SK-N-SH (cell line): Measurements from ENCODE around the gene AKIP1. TPM values are rescaled to one million over a fixed set of nuclear protein-coding genes. Genes with fewer than 3 reads are reported as not detected.
A peak's percentile ranks its signal among the peaks of the same experiment; 100 is the strongest.

Experiments
- CTCF ChIA-PET: fragments of 300-600, 350-600 bp; formaldehyde crosslinking; extraction: SDS; loops from one replicate; lab custom pipeline; 2021; lab: Yijun Ruan, JAX
- POLR2A ChIA-PET: fragments of 350-600 bp; sonication (Branson Sonifier 250); formaldehyde crosslinking; extraction: SDS; loops from one replicate; lab custom pipeline; 2020; ENCODE audit warnings: antibody characterized with exemption, inconsistent platforms; lab: Yijun Ruan, JAX
- DNase-seq: peaks from one replicate; pipeline ENCODE4 v3.0.0; 2012
- H2AFZ ChIP-seq: fragments of 200-600 bp; sonication (generic); 2 replicates; pipeline ENCODE4 v1.8.1; 2016; ENCODE audit warnings: antibody characterized with exemption, mild to moderate bottlenecking, low read depth
- H3F3A ChIP-seq: fragments of 200-600 bp; sonication (generic); replicated peaks from 2 replicates; pipeline ENCODE3; 2016; ENCODE audit warnings: antibody characterized with exemption, mild to moderate bottlenecking; ENCODE audit not compliant: insufficient read depth
- H3K27ac ChIP-seq, 2 experiments: fragments of 200-500 bp in 1 of 2; fragments of 200-600 bp in 1 of 2; sonication (Bioruptor generic) in 1 of 2; sonication (generic), shearing (Covaris generic) in 1 of 2; 2 replicates each; pipeline versions ENCODE4 v1.5.1 to v1.6.1; 2014 to 2016; ENCODE audit warnings: low read depth in 2 of 2, inconsistent platforms in 1 of 2, low read length in 1 of 2, mild to moderate bottlenecking in 1 of 2, mixed read lengths in 1 of 2
- H3K27me3 ChIP-seq: fragments of 200-600 bp; sonication (generic), shearing (Covaris generic); 2 replicates; pipeline ENCODE4 v1.6.1; 2016; ENCODE audit warnings: mixed run types; ENCODE audit not compliant: insufficient read depth
- H3K36me3 ChIP-seq, 2 experiments: fragments of 200-500 bp in 1 of 2; fragments of 200-600 bp in 1 of 2; sonication (Bioruptor generic) in 1 of 2; sonication (generic) in 1 of 2; replicated peaks in 1 of 2; 2 replicates each; pipeline versions ENCODE3 to v1.5.1; 2014 to 2016; ENCODE audit warnings: low read length in 1 of 2, mild to moderate bottlenecking in 1 of 2; ENCODE audit not compliant: insufficient read depth in 2 of 2, control insufficient read depth in 1 of 2
- H3K4me1 ChIP-seq, 2 experiments: fragments of 200-500 bp in 1 of 2; fragments of 200-600 bp in 1 of 2; sonication (Bioruptor generic) in 1 of 2; sonication (generic), shearing (Covaris generic) in 1 of 2; 2 replicates each; pipeline versions ENCODE4 v1.5.1 to v1.6.1; 2014 to 2016; ENCODE audit warnings: low read depth in 1 of 2, low read length in 1 of 2, mixed run types in 1 of 2; ENCODE audit not compliant: insufficient read depth in 2 of 2, control insufficient read depth in 1 of 2
- H3K4me2 ChIP-seq: fragments of 200-600 bp; sonication (generic), shearing (Covaris generic); 2 replicates; pipeline ENCODE4 v1.6.1; 2017; ENCODE audit warnings: mixed run types
- H3K4me3 ChIP-seq, 2 experiments: fragments of 200-500 bp in 1 of 2; fragments of 200-600 bp in 1 of 2; sonication (Bioruptor generic) in 1 of 2; sonication (generic), shearing (Covaris generic) in 1 of 2; 2 replicates each; pipeline versions ENCODE4 v1.5.1 to v1.8.1; 2014 to 2016; ENCODE audit warnings: low read depth in 2 of 2, inconsistent platforms in 1 of 2, low read length in 1 of 2, mild to moderate bottlenecking in 1 of 2, mixed read lengths in 1 of 2, moderate library complexity in 1 of 2
- H3K79me2 ChIP-seq: fragments of 200-600 bp; sonication (generic); 2 replicates; pipeline ENCODE4 v1.8.1; 2017; ENCODE audit warnings: mild to moderate bottlenecking; ENCODE audit not compliant: insufficient read depth
- H3K9ac ChIP-seq: fragments of 200-600 bp; sonication (generic); 2 replicates; pipeline ENCODE4 v1.6.1; 2017; ENCODE audit warnings: mixed run types
- H3K9me2 ChIP-seq: fragments of 200-600 bp; sonication (generic); 2 replicates; pipeline ENCODE4 v1.6.1; 2017; ENCODE audit warnings: mixed run types
- H3K9me3 ChIP-seq: fragments of 200-600 bp; sonication (generic); 2 replicates; pipeline ENCODE4 v1.6.1; 2017; ENCODE audit warnings: mixed run types, mild to moderate bottlenecking, moderate library complexity
- H4K20me1 ChIP-seq: fragments of 200-600 bp; sonication (generic); 2 replicates; pipeline ENCODE4 v1.6.1; 2017; ENCODE audit warnings: mild to moderate bottlenecking, mixed run types; ENCODE audit not compliant: insufficient read depth
- CHD2 ChIP-seq: fragments of 150-350 bp; IDR thresholded peaks from 2 replicates; pipeline ENCODE4 v1.6.1; 2018; ENCODE audit warnings: low read length; ENCODE audit not compliant: partially characterized antibody
- ELF1 ChIP-seq: IDR thresholded peaks from 2 replicates; pipeline ENCODE4 v1.4.0; 2012
- EP300 ChIP-seq, 2 experiments: IDR thresholded peaks; 2 replicates each; pipeline versions ENCODE4 v1.4.0 to v1.6.1; 2012; ENCODE audit warnings: borderline replicate concordance in 1 of 2, low read depth in 1 of 2, low read length in 1 of 2
- FOSL2 ChIP-seq: IDR thresholded peaks from 2 replicates; pipeline ENCODE4 v1.4.0; 2012; ENCODE audit warnings: low read depth, mild to moderate bottlenecking, moderate library complexity, borderline replicate concordance
- GATA2 ChIP-seq: sonication (generic); formaldehyde crosslinking; IDR thresholded peaks from 2 replicates; pipeline ENCODE4 v1.5.0; 2020; ENCODE audit warnings: mild to moderate bottlenecking, missing genetic modification reagents
- JUND ChIP-seq: IDR thresholded peaks from 2 replicates; pipeline ENCODE4 v1.4.0; 2012
- NFIC ChIP-seq: IDR thresholded peaks from 2 replicates; pipeline ENCODE4 v1.4.0; 2012; ENCODE audit warnings: borderline replicate concordance
- RAD21 ChIP-seq: IDR thresholded peaks from 2 replicates; pipeline ENCODE4 v1.6.1; 2012; ENCODE audit warnings: mild to moderate bottlenecking, low read length
- RCOR1 ChIP-seq: fragments of 150-350 bp; IDR thresholded peaks from 2 replicates; pipeline ENCODE4 v1.6.1; 2017; ENCODE audit warnings: antibody characterized with exemption, low read length
- RFX5 ChIP-seq: IDR thresholded peaks from 2 replicates; pipeline ENCODE4 v1.6.1; 2012; ENCODE audit warnings: mild to moderate bottlenecking, improper control_type of control experiment, low read length
- SIN3A ChIP-seq: IDR thresholded peaks from 2 replicates; pipeline ENCODE4 v1.6.1; 2012; ENCODE audit warnings: low read depth, mild to moderate bottlenecking, low read length, moderate library complexity, borderline replicate concordance
- TEAD4 ChIP-seq: IDR thresholded peaks from 2 replicates; pipeline ENCODE4 v1.4.0; 2012; ENCODE audit warnings: mild to moderate bottlenecking, borderline replicate concordance; ENCODE audit not compliant: insufficient read depth
- YY1 ChIP-seq: IDR thresholded peaks from 2 replicates; pipeline ENCODE4 v1.4.0; 2012; ENCODE audit warnings: low read depth, mild to moderate bottlenecking
- WGBS: methylation state at CpG from one replicate; pipeline ENCODE4 v1.1.6; 2017; ENCODE audit warnings: low lambda C conversion rate; 5-methylcytosine and 5-hydroxymethylcytosine counted together
- polyA plus RNA-seq, 3 experiments: library from polyadenylated mRNA; depleted of rRNA; stranded (reverse); fragments of >200 nt; gene quantifications; 2 replicates each; pipeline ENCODE4 v1.2.3, GENCODE V29; 2012
- TF ChIP-seq, protein P1 (sequence below): IDR thresholded peaks from 2 replicates; pipeline ENCODE4 v1.4.0; 2012; ENCODE audit warnings: low read depth
- TF ChIP-seq, protein P2 (sequence below): fragments of 150-350 bp; IDR thresholded peaks from 2 replicates; pipeline ENCODE4 v1.6.1; 2017; ENCODE audit warnings: antibody characterized with exemption, low read length, low read depth, borderline replicate concordance
- TF ChIP-seq, protein P3 (sequence below): IDR thresholded peaks from 2 replicates; pipeline ENCODE4 v1.6.1; 2012; ENCODE audit warnings: mild to moderate bottlenecking, low read depth, low read length, moderate library complexity
- TF ChIP-seq, protein P4 (sequence below): fragments of 200-600 bp; sonication (generic); IDR thresholded peaks from 2 replicates; pipeline ENCODE4 v1.6.1; 2017; ENCODE audit warnings: antibody characterized with exemption, mild to moderate bottlenecking, moderate library complexity

Gene AKIP1
- polyA plus RNA-seq, 1 of the 3 experiments (the other 2 are of a cell fraction) = 47.9 TPM

DNA sequence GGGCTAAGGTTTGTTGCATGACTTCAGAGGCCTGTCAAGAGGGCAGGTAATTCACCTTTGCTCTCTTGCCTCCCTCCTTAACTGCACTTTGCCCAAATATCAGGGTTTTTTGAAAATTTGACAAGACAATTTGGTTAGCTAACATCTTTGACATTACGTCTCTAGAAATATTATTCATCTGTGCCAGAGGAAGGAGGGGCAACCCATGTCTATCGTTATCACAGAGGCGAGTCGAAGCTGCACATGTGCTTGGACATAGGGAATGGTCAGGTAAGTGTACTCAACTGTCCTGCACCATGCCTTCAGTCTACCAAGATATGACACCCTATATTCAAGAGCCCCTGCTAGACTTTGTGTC is 3.7 kb downstream of the AKIP1 start:
- WGBS = 68% methylated on average over 4 of the region's 4 CpGs
- Histone ChIP-seq H3K9me2 (no peaks in the 10 kb centered on the region), H3K9ac (no peak overlapping the region), H3K79me2 (peaks cover 44% of the 10 kb centered on the region), H4K20me1 (peaks cover 5% of the 10 kb centered on the region; the same call in 1 of the 2 replicates), H3K4me1 (peaks cover 21 to 27% of the 10 kb centered on the region in 2 experiments), H3F3A (peaks cover 29% of the 10 kb centered on the region), H3K9me3 (no peaks in the 10 kb centered on the region), H3K27ac (no peak overlapping the region; a peak in 1 of 4 replicates), H3K36me3 (peaks cover 35% of the 10 kb centered on the region in 2 experiments), H3K27me3 (no peaks in the 10 kb centered on the region), H3K4me2 (peak overlapping the region; percentile 72), H2AFZ (no peak overlapping the region), H3K4me3 (peak overlapping the region in 1 of 2 experiments; percentile 24; a peak in 1 of 4 replicates)
- no peak for DNase-seq
- TF ChIP-seq CHD2 = no peak
- ChIA-PET POLR2A (interaction anchor here (0.7 kb wide), 1 partner anchor 255 kb away, joined by 3 read pairs; no protein-coding TSS in a partner anchor), CTCF (interaction anchor here (0.5 to 2.6 kb wide), 25 partner anchors 9 to 473 kb away, joined by 3 to 32 read pairs (median 5); partner anchors contain the start of genes ASCL3, NRIP3 and TMEM9B)

DNA sequence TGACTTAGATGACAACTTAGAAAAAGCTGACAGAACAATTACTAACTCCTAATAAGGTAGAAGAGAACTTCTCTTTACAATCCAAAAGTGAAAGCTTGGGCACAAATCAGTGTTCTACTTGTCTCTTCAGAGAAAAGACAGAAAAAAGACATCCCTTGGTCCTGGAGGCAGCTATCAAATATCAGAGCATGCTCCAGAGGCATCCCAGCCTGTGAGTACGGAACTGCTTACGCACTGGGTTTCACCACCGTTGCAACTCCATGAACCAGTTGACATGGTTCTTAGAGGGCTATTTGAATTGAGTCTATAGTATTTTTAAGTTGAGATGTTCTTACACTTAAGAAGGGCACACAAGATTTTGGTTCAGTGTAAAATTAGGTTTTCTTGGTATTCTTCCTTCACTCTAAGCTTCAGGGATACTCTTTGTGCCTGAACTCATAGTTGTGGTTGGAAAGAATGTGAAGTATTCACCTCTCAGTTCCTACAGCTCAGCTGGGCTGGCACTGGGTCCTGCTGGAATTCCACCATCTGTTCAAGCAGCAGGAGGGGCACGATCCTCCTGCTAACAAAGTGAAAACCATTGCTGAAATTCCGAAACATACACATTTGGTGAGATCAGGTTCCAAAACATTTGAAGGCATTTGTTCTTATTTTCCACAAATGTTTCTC is 6.3 kb downstream of the AKIP1 start:
- H3K27ac ChIP-seq = peak overlapping the region; percentile 61 to 74
- WGBS = 48% methylated on average over 5 of the region's 5 CpGs
- peaks cover 29% of the 10 kb centered on the region for H3F3A ChIP-seq
- H4K20me1 ChIP-seq = peaks cover 5% of the 10 kb centered on the region; the same call in 1 of the 2 replicates
- POLR2A ChIA-PET = no interaction called here
- DNase-seq = no peak
- H3K27me3 ChIP-seq = no peaks in the 10 kb centered on the region
- peaks cover 16 to 20% of the 10 kb centered on the region in 2 experiments for H3K4me1 ChIP-seq
- H3K36me3 ChIP-seq = peaks cover 54 to 60% of the 10 kb centered on the region in 2 experiments
- peak overlapping the region; percentile 40; the same call in 1 of the 2 replicates for H3K4me2 ChIP-seq
- H3K9me3 ChIP-seq = no peaks in the 10 kb centered on the region
- CTCF ChIA-PET = interaction anchor here (2.7 kb wide), 1 partner anchor 42 kb away, joined by 10 read pairs; no protein-coding TSS in a partner anchor
- no peak overlapping the region for H2AFZ ChIP-seq
- H3K9me2 ChIP-seq = no peaks in the 10 kb centered on the region
- H3K79me2 ChIP-seq = peaks cover 33% of the 10 kb centered on the region
- no peak overlapping the region; the same call in 1 of the 2 replicates for H3K9ac ChIP-seq
- no peak overlapping the region for H3K4me3 ChIP-seq
- no peak for TF ChIP-seq RFX5
- no peak for TF ChIP-seq FOSL2
- peak in 1 of 2 experiments; percentile 57; a peak in 1 of 4 replicates for TF ChIP-seq EP300 (IDR thresholded peaks at IDR 0.05; ENCODE audit: borderline replicate concordance in 1 of 2, low read depth in 1 of 2, low read length in 1 of 2)
- TF ChIP-seq JUND = peak; percentile 47; the same call in 1 of the 2 replicates
- TF ChIP-seq ELF1 = peak; percentile 27
- no peak for TF ChIP-seq GATA2 (CRISPR knock-in tag)
- TF ChIP-seq NFIC = peak; percentile 89
- peak; percentile 97 for TF ChIP-seq TEAD4
- TF ChIP-seq, protein P1, sequence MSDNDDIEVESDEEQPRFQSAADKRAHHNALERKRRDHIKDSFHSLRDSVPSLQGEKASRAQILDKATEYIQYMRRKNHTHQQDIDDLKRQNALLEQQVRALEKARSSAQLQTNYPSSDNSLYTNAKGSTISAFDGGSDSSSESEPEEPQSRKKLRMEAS = peak; percentile 69; the same call in 1 of the 2 replicates
- TF ChIP-seq RCOR1 = no peak
- peak; percentile 34; the same call in 1 of the 2 replicates for TF ChIP-seq SIN3A
- no peak for TF ChIP-seq RAD21
- TF ChIP-seq CHD2 = no peak
- TF ChIP-seq, protein P2, sequence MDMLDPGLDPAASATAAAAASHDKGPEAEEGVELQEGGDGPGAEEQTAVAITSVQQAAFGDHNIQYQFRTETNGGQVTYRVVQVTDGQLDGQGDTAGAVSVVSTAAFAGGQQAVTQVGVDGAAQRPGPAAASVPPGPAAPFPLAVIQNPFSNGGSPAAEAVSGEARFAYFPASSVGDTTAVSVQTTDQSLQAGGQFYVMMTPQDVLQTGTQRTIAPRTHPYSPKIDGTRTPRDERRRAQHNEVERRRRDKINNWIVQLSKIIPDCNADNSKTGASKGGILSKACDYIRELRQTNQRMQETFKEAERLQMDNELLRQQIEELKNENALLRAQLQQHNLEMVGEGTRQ = no peak
- TF ChIP-seq, protein P3, sequence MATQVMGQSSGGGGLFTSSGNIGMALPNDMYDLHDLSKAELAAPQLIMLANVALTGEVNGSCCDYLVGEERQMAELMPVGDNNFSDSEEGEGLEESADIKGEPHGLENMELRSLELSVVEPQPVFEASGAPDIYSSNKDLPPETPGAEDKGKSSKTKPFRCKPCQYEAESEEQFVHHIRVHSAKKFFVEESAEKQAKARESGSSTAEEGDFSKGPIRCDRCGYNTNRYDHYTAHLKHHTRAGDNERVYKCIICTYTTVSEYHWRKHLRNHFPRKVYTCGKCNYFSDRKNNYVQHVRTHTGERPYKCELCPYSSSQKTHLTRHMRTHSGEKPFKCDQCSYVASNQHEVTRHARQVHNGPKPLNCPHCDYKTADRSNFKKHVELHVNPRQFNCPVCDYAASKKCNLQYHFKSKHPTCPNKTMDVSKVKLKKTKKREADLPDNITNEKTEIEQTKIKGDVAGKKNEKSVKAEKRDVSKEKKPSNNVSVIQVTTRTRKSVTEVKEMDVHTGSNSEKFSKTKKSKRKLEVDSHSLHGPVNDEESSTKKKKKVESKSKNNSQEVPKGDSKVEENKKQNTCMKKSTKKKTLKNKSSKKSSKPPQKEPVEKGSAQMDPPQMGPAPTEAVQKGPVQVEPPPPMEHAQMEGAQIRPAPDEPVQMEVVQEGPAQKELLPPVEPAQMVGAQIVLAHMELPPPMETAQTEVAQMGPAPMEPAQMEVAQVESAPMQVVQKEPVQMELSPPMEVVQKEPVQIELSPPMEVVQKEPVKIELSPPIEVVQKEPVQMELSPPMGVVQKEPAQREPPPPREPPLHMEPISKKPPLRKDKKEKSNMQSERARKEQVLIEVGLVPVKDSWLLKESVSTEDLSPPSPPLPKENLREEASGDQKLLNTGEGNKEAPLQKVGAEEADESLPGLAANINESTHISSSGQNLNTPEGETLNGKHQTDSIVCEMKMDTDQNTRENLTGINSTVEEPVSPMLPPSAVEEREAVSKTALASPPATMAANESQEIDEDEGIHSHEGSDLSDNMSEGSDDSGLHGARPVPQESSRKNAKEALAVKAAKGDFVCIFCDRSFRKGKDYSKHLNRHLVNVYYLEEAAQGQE = no peak
- no peak for TF ChIP-seq YY1
- TF ChIP-seq, protein P4, sequence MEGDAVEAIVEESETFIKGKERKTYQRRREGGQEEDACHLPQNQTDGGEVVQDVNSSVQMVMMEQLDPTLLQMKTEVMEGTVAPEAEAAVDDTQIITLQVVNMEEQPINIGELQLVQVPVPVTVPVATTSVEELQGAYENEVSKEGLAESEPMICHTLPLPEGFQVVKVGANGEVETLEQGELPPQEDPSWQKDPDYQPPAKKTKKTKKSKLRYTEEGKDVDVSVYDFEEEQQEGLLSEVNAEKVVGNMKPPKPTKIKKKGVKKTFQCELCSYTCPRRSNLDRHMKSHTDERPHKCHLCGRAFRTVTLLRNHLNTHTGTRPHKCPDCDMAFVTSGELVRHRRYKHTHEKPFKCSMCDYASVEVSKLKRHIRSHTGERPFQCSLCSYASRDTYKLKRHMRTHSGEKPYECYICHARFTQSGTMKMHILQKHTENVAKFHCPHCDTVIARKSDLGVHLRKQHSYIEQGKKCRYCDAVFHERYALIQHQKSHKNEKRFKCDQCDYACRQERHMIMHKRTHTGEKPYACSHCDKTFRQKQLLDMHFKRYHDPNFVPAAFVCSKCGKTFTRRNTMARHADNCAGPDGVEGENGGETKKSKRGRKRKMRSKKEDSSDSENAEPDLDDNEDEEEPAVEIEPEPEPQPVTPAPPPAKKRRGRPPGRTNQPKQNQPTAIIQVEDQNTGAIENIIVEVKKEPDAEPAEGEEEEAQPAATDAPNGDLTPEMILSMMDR = 0 out of 2 replicates have a peak, but pooled peaks have one; percentile 15
